IPS DF 4.7 (cell line): ENCODE results near the gene UGT1A1.

Experiments
- DNase-seq: peaks from one replicate; pipeline ENCODE4 v3.0.0-alpha.2; 2013; ENCODE audit warnings: low spot score; ENCODE audit errors: extremely low read depth

The UGT1A1 gene

DNA sequence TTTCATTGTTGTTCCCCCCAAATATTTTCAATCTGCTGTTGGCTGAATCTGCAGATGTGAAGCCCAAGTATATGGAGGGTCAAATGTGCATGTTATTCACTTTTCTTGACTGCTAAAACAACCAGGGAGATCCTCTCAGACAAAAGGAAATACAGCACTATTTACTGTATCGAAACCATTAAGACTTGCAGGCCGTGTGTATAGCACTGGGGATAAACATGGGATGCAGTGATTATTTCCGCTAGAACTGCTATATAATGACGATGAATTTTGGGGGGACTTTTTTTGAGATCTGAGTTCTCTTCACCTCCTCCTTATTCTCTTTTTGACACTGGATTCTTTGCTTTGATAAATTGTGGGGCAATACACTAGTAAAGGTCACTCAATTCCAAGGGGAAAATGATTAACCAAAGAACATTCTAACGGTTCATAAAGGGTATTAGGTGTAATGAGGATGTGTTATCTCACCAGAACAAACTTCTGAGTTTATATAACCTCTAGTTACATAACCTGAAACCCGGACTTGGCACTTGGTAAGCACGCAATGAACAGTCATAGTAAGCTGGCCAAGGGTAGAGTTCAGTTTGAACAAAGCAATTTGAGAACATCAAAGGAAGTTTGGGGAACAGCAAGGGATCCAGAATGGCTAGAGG, 3.5 kb upstream of the UGT1A1 start:
- DNase-seq, result no peak

DNA sequence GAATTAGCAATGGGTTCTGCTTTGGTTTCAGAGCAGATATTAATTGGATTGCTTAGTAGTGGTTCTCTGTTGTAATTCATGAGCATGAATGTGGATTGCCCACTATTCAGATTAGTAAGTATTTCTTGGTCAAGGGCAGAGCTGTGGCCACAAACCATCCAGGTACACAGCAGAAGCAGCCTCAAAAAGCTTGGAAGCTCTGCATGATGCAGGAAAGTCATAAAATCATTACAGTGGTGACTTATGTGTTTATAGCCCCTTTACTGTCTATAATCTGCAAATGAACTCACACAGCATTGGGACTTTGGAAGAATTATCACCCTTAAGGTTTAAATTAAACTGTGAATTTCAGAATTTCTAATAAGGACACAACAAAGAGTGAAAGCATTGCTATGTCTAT, 1.9 kb upstream of the UGT1A1 start:
- DNase-seq, result no peak

DNA sequence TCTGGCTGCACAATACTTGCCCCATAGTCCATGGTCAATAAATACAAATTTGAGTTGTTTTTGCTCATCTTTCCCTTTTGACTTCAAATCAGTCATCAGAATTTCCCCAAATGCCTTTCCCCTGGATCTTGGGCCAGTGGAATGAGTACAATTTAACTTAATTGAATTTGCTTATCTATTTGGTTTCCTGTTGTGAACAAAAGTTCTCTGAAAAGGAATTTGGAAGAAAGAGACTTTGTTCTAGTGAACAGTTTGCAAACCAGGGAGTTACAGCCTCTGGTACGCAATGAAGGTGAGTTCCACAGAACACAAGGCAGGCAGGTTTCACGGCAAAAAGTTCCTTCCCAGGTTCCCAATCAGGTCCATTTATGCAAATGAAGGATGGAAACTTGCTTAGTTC, 1.2 kb upstream of the UGT1A1 start:
- DNase-seq, result no peak

DNA sequence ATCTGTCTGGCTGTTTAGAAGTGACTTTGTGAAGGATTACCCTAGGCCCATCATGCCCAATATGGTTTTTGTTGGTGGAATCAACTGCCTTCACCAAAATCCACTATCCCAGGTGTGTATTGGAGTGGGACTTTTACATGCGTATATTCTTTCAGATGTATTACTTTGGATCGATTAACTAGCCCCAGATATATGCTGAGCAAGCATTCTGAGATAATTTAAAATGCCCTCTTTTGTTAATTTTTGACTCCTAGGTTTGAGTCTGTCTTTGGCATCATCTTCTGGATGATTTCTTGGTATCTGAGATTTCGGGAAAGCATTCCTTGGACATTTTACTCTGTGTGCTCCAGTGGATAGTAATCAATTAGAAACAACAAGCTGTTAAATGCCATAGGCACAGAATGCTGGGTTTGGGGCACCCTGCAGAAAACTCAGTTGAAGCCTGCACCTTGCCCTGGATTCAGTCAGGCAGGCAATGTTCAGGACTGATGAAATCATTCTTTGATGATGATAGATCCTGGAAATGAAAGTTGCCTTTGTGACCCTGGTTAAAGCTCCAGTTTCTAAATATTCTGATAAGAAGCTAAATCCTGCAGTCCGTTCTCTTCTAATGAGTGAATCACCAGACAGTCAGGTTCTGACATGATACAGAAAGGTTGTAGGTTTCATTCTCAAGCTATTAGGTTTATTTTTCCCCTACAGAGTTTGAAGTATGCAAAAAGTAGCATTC, 1.1 kb downstream of the UGT1A1 start:
- DNase-seq, result no peak

DNA sequence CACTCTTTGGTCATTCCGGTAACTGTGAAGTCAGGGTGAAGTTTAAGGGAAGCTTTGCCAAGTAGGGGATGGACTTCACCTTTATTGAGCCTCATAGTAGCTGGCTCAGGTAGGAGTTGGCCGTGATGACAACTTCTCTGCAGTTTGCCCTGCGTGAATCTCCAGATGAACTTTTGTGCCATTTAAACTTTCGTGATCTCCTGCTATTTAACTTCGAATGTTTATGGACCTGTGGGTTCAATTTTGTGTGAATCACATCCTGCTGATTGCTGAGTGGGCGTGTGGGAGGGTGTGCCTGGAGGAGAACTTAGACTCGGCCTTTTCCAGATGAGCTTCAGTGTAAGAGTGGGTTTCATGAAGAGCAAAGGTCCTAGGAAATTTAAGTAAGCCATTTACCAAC, 4.2 kb downstream of the UGT1A1 start:
- DNase-seq, result no peak

DNA sequence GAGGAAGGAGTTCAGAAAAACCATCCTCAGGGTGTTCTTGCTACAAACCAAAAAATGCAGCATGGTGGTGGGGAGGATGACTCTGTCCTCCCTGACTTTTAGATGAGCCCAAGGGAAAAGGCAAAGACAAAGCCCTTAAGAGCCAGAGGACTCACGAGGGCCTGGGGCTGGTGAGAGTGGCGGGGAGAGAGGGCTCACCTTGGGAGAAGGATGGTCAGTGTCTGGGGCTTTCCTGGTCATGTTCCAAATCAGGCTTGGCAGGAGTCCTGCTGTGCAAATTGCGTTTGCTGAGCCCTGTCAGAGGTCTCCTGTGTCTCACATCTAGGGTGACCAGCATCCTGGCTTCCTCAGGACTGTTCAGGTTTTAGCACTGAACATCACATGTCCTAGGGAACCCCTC, 4.7 kb downstream of the UGT1A1 start:
- no peak for DNase-seq

DNA sequence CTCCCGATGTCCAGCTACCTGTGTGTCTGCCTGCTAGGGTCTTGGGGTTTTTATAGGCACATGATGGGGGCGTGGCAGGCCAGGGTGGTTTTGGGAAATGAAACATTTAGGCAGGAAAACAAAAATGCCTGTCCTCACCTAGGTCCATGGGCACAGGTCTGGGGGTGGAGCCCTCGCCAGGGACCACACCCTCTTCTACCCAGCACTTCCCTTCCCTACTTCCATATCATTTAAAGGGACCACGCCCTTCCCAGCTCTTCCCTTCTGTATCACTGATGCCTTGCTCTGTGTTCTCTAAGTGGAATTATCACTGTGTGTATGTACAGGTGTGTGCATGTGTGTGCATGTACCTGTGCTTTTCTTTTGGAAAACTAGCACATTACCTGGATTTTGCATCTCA, 6.3 kb downstream of the UGT1A1 start:
- DNase-seq, result no peak

DNA sequence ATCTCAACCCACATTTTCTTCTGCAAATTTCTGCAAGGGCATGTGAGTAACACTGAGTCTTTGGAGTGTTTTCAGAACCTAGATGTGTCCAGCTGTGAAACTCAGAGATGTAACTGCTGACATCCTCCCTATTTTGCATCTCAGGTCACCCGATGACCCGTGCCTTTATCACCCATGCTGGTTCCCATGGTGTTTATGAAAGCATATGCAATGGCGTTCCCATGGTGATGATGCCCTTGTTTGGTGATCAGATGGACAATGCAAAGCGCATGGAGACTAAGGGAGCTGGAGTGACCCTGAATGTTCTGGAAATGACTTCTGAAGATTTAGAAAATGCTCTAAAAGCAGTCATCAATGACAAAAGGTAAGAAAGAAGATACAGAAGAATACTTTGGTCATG, 8.0 kb downstream of the UGT1A1 start:
- DNase-seq, result no peak

DNA sequence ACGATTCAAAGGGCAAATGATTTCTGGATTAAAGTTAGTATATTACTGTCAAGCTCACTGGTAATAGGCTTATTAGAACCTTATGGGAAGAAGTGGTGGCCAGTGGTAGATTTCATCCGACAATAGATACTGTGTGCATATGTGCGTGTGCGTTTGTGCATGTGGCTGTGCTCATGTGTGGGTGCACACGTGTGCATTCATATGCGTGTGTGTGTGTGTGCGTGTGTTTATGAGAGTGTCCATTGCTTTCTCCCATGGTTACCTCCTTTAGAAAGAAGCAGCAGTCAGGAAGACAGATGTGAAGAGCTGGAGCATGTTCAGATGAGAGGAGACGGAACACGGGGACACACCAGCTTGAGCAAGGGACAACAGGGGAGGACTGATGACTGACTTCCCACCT, 9.2 kb downstream of the UGT1A1 start:
- no peak for DNase-seq

DNA sequence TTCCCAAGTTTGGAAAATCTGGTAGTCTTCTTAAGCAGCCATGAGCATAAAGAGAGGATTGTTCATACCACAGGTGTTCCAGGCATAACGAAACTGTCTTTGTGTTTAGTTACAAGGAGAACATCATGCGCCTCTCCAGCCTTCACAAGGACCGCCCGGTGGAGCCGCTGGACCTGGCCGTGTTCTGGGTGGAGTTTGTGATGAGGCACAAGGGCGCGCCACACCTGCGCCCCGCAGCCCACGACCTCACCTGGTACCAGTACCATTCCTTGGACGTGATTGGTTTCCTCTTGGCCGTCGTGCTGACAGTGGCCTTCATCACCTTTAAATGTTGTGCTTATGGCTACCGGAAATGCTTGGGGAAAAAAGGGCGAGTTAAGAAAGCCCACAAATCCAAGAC, 12.1 kb downstream of the UGT1A1 start:
- no peak for DNase-seq

DNA sequence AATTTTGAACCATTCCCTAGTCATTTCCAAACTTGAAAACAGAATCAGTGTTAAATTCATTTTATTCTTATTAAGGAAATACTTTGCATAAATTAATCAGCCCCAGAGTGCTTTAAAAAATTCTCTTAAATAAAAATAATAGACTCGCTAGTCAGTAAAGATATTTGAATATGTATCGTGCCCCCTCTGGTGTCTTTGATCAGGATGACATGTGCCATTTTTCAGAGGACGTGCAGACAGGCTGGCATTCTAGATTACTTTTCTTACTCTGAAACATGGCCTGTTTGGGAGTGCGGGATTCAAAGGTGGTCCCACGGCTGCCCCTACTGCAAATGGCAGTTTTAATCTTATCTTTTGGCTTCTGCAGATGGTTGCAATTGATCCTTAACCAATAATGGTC, 12.5 kb downstream of the UGT1A1 start:
- no peak for DNase-seq

DNA sequence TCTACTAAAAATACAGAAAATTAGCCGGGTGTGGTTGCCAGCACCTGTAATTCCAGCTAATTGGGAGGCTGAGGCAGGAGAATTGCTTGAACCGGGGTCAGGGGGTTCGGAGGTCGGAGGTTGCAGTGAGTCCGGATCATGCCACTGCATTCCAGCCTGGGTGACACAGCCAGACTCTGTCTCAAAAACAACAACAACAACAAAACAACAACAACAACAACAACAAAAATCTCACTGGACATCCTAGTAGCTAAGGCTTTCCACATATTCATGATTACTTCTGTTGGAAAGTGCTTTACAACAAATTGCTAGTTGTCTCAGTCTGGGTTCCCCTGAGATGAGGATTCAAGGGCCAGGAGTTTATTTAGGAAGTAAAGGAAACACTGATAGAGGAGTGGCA, 13.8 kb downstream of the UGT1A1 start:
- no peak for DNase-seq

DNA sequence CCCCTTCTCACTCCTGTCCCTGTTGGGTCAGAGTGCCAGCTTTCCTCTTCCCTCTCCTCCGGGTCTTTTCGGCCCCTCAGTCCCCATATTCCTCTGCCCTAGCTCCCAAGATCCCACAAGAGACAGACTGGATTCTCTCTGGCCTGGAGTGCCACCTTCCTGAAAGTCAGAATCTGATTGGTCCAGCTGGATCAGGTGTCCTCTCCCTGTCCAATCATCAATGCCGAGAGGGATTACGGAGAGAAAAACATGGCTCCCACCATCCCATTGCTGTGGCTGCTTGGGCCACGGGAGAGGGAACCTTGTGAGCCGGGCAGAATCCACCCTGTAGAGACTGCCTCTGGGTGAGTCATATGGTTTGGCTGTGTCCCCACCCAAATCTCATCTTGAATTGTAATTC, 15.3 kb downstream of the UGT1A1 start:
- no peak for DNase-seq

DNA sequence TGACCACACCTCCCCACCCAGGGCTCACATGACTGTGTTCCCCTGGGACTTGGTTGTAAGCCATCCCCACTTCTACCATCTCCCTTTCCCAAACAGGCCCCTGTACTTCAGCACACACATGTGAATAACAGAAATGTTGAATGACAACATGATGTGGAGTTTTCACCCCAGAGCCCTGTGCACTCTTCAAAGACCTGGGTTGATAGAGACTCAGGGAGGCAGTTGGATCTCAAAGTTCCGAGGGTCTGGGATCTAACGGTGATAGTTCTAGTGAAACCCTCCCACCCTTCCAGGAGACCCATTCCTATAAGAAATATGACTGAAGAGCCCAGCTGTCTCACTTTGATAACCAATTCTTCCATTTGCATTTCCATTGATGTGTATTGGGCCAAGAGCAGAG, 18.0 kb downstream of the UGT1A1 start, which contains the start of gene MROH2A:
Gene MROH2A (plus strand): TSS at position 301 of the 400 bp plus-strand sequence. CDS start 1,029 bp downstream, outside the sequence.
- no peak for DNase-seq

DNA sequence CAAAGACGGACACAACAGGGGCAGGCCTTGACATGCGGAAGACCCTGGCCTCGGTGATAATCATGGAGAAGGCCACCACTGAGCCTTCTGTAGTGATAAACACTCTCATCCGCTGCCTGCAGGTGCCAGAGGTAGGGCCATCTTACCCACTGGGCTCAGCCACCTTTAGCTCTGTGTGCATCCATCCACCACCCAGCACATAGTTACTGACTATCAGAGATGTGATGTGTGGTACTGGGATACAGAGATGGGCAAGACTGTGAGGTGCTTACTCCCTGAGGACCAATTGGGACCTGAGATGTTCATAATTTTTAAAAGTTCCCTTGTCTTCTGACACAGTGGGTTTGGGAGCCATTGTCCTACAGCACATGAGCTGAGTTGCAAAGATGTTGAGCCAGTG, 19.7 kb downstream of the UGT1A1 start:
- no peak for DNase-seq

DNA sequence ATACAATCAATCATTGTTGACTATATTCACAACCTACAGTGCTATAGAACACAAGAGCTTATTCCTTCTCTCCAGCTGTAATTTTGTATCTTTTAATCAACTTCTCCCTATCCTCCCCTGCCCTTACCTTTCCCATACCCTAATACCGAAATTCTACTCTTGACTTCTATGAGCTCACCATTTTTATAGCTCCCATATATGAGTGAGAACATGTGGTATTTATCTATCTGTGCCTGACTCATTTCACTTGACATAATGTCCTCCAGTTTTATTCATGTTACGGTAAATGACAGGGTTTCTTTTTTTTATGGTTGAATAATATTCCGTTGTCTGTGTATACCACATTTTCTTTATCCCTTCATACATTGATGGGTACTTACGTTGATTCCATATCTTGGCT, 20.7 kb downstream of the UGT1A1 start:
- DNase-seq, result no peak

DNA sequence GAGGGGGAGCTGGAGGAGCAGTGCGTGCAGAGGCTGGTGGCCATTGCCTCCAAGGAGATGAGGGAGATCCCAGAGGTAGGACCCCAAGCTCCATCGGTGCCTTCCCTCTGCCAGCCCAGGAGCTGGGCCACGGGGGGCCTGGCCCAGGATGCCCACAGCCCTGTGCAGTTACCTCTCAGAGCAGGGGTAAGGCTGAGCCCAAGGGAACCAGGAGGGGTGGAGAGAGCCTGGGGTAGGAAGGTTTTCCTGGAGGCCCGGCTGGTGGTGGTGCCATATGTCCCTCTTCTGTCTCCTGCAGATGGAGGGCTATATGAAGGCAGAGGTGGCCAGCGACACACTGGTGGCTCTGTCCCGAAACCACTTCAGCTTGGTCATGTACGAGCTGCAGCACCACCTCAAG, 29.5 kb downstream of the UGT1A1 start:
- no peak for DNase-seq

DNA sequence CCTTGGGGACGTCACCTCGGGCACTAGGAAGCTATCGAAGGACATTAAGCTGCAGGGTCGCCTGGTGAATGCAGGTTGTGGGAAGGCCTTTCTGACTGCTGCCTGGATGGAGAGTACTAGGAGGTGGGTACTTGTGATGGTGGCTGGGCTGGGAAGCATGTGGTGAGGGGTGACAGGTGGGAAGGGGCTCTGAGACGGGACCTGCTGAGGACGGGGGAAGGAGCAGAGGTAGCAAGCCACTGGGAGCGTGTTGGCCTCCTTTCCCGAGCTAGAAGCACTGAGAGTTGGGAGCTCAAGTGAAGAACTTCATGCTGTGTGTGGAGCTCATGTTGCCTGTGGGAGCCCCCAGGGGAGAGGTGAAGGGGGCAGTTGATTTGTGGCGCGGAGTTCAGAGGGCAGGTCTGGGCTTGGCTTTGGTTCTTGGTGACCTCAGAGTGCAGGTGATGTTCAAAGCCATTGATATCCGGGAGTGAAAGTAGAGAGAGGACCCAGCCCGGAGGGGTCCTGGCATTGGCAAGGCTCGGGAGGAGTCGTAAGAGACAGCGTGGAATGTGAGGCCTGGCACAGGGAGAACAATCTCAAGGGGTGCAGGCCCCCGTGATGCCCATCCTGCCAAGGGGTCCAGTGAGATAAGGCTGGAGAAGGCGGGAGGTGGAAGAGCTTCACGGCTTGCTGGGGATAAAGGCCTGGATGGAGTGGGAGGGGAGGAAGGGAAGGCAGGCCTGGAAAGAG, 31.2 kb downstream of the UGT1A1 start:
- DNase-seq, result no peak

DNA sequence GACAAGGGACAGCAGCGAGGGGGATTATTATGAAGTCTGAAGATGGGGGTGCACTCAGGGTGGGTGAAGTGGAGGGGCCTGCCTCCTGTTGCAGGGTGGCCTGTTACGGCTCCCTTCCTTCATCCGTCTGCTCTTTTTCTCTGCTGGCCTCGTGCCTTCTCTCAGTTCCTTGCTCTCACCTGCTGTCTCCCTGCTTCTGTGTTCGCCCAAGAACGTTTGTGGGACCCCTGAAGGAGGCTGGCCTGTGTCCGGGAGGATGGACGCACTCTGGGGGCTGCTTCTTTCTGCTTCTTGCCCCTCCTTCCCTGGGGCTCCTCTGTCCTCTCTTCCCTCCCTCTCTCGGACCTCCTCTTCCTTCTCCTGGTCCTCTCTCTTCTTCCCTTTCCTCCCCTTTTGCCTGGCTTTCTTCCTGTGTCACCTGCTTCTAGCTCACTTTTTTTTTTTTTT, 31.8 kb downstream of the UGT1A1 start:
- no peak for DNase-seq

DNA sequence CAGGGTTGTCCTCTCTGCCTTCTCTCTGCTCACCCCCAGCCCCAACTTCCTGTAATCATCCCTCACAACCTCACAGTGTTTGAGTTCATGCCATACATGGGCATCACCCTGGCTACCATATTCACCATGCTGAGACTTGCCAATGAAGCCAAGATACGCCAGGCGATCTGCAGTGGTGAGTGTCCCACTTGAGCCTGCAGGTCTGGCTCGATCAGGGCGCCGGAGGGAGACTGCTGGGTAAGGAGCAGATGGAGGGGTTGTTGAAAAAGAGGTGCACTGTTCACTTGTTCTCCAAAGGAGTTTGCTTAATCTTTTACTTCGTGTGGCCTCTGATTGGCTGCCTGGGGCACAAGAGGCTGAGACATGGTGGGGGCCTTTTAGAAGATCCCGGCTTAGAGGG, 32.6 kb downstream of the UGT1A1 start:
- DNase-seq, result no peak

DNA sequence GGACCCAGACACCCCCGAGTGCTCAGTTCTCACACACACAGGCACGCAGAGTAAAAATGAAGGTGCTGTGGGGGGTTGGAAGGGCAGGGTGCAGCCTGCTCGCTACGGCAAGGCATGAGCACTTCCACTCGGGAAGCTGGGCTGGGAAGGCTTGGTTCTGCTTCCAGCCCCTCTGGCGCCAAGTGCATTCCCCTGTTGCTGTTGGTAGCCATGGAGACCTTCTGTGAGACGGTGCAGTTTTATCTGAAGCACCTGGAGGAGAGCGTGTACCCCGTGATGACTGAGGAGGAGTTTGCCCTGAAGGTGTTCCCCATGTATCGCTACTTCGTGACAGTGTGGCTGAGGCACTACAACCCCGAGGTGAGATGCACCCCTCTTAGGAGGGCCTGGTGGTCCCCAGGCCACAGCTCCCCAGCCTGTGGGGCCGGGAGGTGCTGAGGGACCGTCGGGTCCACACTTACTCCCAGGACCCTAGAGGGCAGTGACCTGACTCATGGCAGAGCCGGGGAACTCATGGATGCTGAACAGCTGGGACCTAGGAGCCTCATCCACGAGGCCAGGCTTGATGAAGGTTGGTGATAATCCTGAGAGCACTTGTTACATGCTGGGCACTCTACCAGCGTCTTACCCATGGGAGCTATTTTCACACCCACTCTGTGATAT, 33.5 kb downstream of the UGT1A1 start:
- no peak for DNase-seq

DNA sequence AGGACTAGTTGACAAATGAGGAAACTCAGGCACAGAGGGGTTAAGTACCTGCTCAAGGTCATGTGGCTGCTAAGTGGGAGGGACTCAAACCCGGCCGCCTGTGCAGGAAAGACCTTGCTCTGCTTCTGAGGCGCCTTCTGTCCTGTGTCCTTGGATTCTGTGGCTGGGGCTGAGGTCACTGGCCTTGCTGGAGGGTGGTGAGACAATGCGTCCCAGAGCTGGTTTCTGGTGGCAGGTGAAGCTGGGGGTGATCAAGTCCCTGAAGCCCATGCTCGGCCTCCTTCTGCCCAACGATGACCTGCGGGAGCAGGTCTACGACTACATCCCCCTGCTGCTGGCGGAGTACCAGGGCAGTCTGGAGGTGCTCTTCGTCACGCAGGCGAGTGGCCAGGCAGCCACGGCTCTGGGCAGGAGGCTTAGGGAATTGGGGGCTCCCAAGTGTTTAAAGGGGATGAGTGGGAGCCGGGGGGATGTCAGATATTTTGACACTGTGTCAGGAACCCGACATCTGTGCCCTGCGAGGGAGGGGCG, 34.1 kb downstream of the UGT1A1 start:
- no peak for DNase-seq
